LoVo (cell line): ENCODE results near the gene CREB3L2.
"Not testable (repeated sequence)": the region's sequence is repeated elsewhere in the genome, so short reads cannot be mapped to it uniquely, and the experiment has no call there.

Experiments
- DNase-seq: peaks from one replicate; pipeline ENCODE4 v3.0.0-alpha.2; 2016; ENCODE audit warnings: low spot score

The CREB3L2 gene

GRCh38 chr7:138001529-138002095 lies at the start of gene CREB3L2:
Gene CREB3L2 (minus strand): TSS chr7:138002086. CDS start chr7:138001705, 381 bp downstream.
- DNase-seq: peak; percentile 73

GRCh38 chr7:138049505-138050116 lies 47.7 kb upstream of the CREB3L2 start:
- DNase-seq: no peak

- DNase-seq: no peak
Observed at GRCh38 chr7:138047907-138048306, 46.0 kb upstream of the CREB3L2 start.

- DNase-seq: no peak
Observed at GRCh38 chr7:138044897-138045296, 43.0 kb upstream of the CREB3L2 start.

GRCh38 chr7:138040063-138040462 lies 38.2 kb upstream of the CREB3L2 start:
- DNase-seq: not testable (repeated sequence)

GRCh38 chr7:138036135-138036534 lies 34.2 kb upstream of the CREB3L2 start:
- no peak for DNase-seq

- DNase-seq: no peak
Observed at GRCh38 chr7:138033241-138033640, 31.4 kb upstream of the CREB3L2 start.

GRCh38 chr7:138032770-138033169 lies 30.9 kb upstream of the CREB3L2 start:
- DNase-seq: no peak

- DNase-seq: no peak
Observed at GRCh38 chr7:138032186-138032585, 30.3 kb upstream of the CREB3L2 start.

GRCh38 chr7:138030679-138031351 lies 28.9 kb upstream of the CREB3L2 start:
- DNase-seq: no peak

- DNase-seq: no peak
Observed at GRCh38 chr7:138029941-138030340, 28.1 kb upstream of the CREB3L2 start.

- no peak for DNase-seq
Observed at GRCh38 chr7:138029126-138029525, 27.2 kb upstream of the CREB3L2 start.

GRCh38 chr7:138027100-138027499 lies 25.2 kb upstream of the CREB3L2 start:
- no peak for DNase-seq

- no peak for DNase-seq
Observed at GRCh38 chr7:138025215-138026186, 23.6 kb upstream of the CREB3L2 start.

GRCh38 chr7:138024765-138025164 lies 22.9 kb upstream of the CREB3L2 start:
- DNase-seq: no peak

- no peak for DNase-seq
Observed at GRCh38 chr7:138024343-138024691, 22.4 kb upstream of the CREB3L2 start.

- DNase-seq: no peak
Observed at GRCh38 chr7:138023618-138024342, 21.9 kb upstream of the CREB3L2 start.

- DNase-seq: no peak
Observed at GRCh38 chr7:138021889-138022288, 20.0 kb upstream of the CREB3L2 start.

GRCh38 chr7:138017992-138018391 lies 16.1 kb upstream of the CREB3L2 start:
- DNase-seq: no peak

- no peak for DNase-seq
Observed at GRCh38 chr7:138015096-138015495, 13.2 kb upstream of the CREB3L2 start.

- no peak for DNase-seq
Observed at GRCh38 chr7:138014686-138015085, 12.8 kb upstream of the CREB3L2 start.

GRCh38 chr7:138014201-138014600 lies 12.3 kb upstream of the CREB3L2 start:
- not testable (repeated sequence) for DNase-seq
